Tibial nerve (tissue), 4 donors: Measurements from ENCODE around the gene RPLP2.

Source experiments
- EP300 ChIP-seq, 2 donors: sonication (generic); formaldehyde crosslinking; IDR thresholded peaks; one replicate each; pipeline ENCODE4 v1.6.1; 2017; ENCODE audit warnings: antibody characterized with exemption in 2 of 2, mild to moderate bottlenecking in 1 of 2
- POLR2A ChIP-seq, 2 donors: fragments of 450-650 bp; IDR thresholded peaks; one replicate each; pipeline ENCODE4 v1.6.1; 2017; ENCODE audit warnings: antibody characterized with exemption in 2 of 2, mild to moderate bottlenecking in 2 of 2, moderate library complexity in 2 of 2
- TF ChIP-seq, protein P1 (sequence below), 5 experiments: fragments of 200-600 bp in 3 of 5; fragments of 450-650 bp in 2 of 5; sonication (generic) in 3 of 5; IDR thresholded peaks; one replicate each; pipeline ENCODE4 v1.5.1; 2016 to 2019; ENCODE audit warnings: antibody characterized with exemption in 5 of 5, mild to moderate bottlenecking in 3 of 5, moderate library complexity in 2 of 5

DNA sequence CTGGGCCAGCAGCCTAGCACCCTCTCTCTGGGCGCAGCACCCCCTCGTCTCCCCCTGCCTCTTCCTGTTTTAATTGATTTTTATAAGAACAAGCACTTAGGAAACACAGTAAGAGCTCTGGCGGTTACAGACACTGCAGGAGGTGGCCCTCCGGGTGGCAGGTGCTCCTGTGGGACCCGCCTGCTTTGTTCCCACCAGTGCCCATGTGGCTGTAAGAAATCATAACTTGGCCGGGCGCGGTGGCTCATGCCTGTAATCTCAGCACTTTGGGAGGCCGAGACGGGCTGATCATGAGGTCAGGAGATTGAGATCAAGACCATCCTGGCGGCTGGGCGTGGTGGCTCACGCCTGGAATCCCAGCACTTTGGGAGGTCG lies 51.3 kb downstream of the RPLP2 start:
- TF ChIP-seq POLR2A (IDR thresholded peaks at IDR 0.05) (no peak), EP300 (IDR thresholded peaks at IDR 0.05) (no peak)
- TF ChIP-seq, protein P1, sequence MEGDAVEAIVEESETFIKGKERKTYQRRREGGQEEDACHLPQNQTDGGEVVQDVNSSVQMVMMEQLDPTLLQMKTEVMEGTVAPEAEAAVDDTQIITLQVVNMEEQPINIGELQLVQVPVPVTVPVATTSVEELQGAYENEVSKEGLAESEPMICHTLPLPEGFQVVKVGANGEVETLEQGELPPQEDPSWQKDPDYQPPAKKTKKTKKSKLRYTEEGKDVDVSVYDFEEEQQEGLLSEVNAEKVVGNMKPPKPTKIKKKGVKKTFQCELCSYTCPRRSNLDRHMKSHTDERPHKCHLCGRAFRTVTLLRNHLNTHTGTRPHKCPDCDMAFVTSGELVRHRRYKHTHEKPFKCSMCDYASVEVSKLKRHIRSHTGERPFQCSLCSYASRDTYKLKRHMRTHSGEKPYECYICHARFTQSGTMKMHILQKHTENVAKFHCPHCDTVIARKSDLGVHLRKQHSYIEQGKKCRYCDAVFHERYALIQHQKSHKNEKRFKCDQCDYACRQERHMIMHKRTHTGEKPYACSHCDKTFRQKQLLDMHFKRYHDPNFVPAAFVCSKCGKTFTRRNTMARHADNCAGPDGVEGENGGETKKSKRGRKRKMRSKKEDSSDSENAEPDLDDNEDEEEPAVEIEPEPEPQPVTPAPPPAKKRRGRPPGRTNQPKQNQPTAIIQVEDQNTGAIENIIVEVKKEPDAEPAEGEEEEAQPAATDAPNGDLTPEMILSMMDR (IDR thresholded peaks at IDR 0.05) = no peak
